K562 (cell line): ENCODE data around the gene MECP2. TPM values are rescaled to one million over a fixed set of nuclear protein-coding genes. Genes with fewer than 3 reads are reported as not detected.

Source experiments
- ATAC-seq: fragments of 200-7000 bp; cut with Tn5 transposase; 3 replicates; pipeline ENCODE4 v1.9.1; 2020; ENCODE audit warnings: moderate library complexity
- BruUV-seq: library from RNA; stranded (reverse); fragments of 400-500 nt; replicated peaks from 2 replicates; lab custom pipeline; 2021; lab: Mats Ljungman, UMichigan
- CTCF ChIA-PET: fragments of 300-600 bp; formaldehyde crosslinking; extraction: SDS; loops from one replicate; lab custom pipeline; 2021; ENCODE audit warnings: low intra/inter-chr PET ratio; lab: Yijun Ruan, JAX
- POLR2A ChIA-PET: fragments of 300-600, 350-650 bp; sonication (Branson Sonifier 250); formaldehyde crosslinking; extraction: SDS; loops from one replicate; lab custom pipeline; 2021; ENCODE audit warnings: antibody characterized with exemption, inconsistent platforms; lab: Yijun Ruan, JAX
- DNase-seq, 4 experiments: peaks; one replicate each; pipeline versions ENCODE4 v3.0.0 to v3.0.0-alpha.2; 2011 to 2018; ENCODE audit warnings: low spot score in 3 of 4, mixed read lengths in 3 of 4; ENCODE audit errors: extremely low read depth in 1 of 4
- FAIRE-seq: peaks from 2 replicates; lab custom pipeline; 2011; peaks lifted over from hg19 to GRCh38; lab: Jason Lieb, UNC
- H2AFZ ChIP-seq: 2 replicates; pipeline ENCODE4 v1.6.0; 2011; ENCODE audit warnings: low read depth, low read length, control low read depth, inconsistent platforms
- H3K27ac ChIP-seq: fragments of 200-600 bp; 3 replicates; pipeline ENCODE4 v1.8.0; 2011; ENCODE audit warnings: low read depth, mild to moderate bottlenecking, control low read depth, inconsistent platforms, low read length, moderate library complexity, mixed read lengths; ENCODE audit errors: extremely low read depth
- H3K27me3 ChIP-seq, 2 experiments: fragments of 300-600 bp in 1 of 2; 2 replicates in 1 of 2; 3 replicates in 1 of 2; pipeline versions ENCODE4 v1.6.0 to v1.8.0; 2011; ENCODE audit warnings: inconsistent platforms in 2 of 2, low read length in 2 of 2, mild to moderate bottlenecking in 1 of 2, mixed read lengths in 1 of 2, moderate library complexity in 1 of 2; ENCODE audit not compliant: control insufficient read depth in 2 of 2, insufficient read depth in 2 of 2
- H3K36me3 ChIP-seq: fragments of 300-600 bp; 3 replicates; pipeline ENCODE4 v1.8.0; 2011; ENCODE audit warnings: mild to moderate bottlenecking, low read length, inconsistent platforms; ENCODE audit not compliant: control insufficient read depth, insufficient read depth
- H3K4me1 ChIP-seq, 2 experiments: fragments of 200-600 bp in 1 of 2; replicated peaks in 1 of 2; 2 replicates in 1 of 2; 3 replicates in 1 of 2; pipeline versions ENCODE4 v1.5.1 to v1.8.0; 2011; ENCODE audit warnings: inconsistent platforms in 2 of 2, low read length in 2 of 2, mild to moderate bottlenecking in 1 of 2, mixed read lengths in 1 of 2, moderate library complexity in 1 of 2; ENCODE audit not compliant: control insufficient read depth in 2 of 2, insufficient read depth in 2 of 2
- H3K4me2 ChIP-seq: 2 replicates; pipeline ENCODE4 v1.6.1; 2011; ENCODE audit warnings: low read length, control low read depth, inconsistent platforms, mixed read lengths; ENCODE audit not compliant: insufficient read depth
- H3K4me3 ChIP-seq: fragments of 200-600 bp; sonication (generic), shearing (Covaris generic); 2 replicates; pipeline ENCODE4 v1.5.1; 2016; ENCODE audit warnings: control low read depth, inconsistent platforms
- H3K79me2 ChIP-seq: fragments of 200-600 bp; 3 replicates; pipeline ENCODE4 v1.8.0; 2011; ENCODE audit warnings: low read length, inconsistent platforms; ENCODE audit not compliant: control insufficient read depth, insufficient read depth
- H3K9ac ChIP-seq, 2 experiments: 2 replicates each; pipeline versions ENCODE4 v1.6.0 to v1.6.1; 2011; ENCODE audit warnings: low read depth in 2 of 2, low read length in 2 of 2, control low read depth in 1 of 2, inconsistent platforms in 1 of 2, mild to moderate bottlenecking in 1 of 2, mixed read lengths in 1 of 2; ENCODE audit not compliant: insufficient read depth in 1 of 2
- H3K9me1 ChIP-seq: one replicate; pipeline ENCODE4 v1.6.0; 2011; ENCODE audit warnings: inconsistent platforms, mild to moderate bottlenecking, low read length, moderate library complexity; ENCODE audit not compliant: control insufficient read depth, insufficient read depth
- H3K9me3 ChIP-seq: replicated peaks from 2 replicates; pipeline ENCODE4 v1.5.1; 2011; ENCODE audit warnings: low read depth, low read length, inconsistent platforms; ENCODE audit not compliant: control insufficient read depth, insufficient read depth
- H4K20me1 ChIP-seq: replicated peaks from 2 replicates; pipeline ENCODE4 v1.6.1; 2011; ENCODE audit warnings: low read length, inconsistent platforms, mixed read lengths; ENCODE audit not compliant: control insufficient read depth, insufficient read depth
- BCOR ChIP-seq: fragments of 450-650 bp; IDR thresholded peaks from 2 replicates; pipeline ENCODE4 v1.6.1; 2016
- HBP1 ChIP-seq: fragments of 450-650 bp; formaldehyde crosslinking; IDR thresholded peaks from 2 replicates; pipeline ENCODE4 v1.4.0; 2022; ENCODE audit warnings: missing genetic modification characterization
- MEF2D ChIP-seq: conservative IDR thresholded peaks from 2 replicates; pipeline ENCODE4 v1.6.1; 2016; ENCODE audit warnings: low read depth, missing genetic modification characterization, missing compliant biosample characterization
- NFRKB ChIP-seq: fragments of 450-650 bp; IDR thresholded peaks from 2 replicates; pipeline ENCODE4 v1.6.1; 2016; ENCODE audit warnings: low read depth
- PRPF4 ChIP-seq: fragments of 200-400 bp; formaldehyde crosslinking; IDR thresholded peaks from one replicate; pipeline ENCODE4 v1.6.1; 2017; ENCODE audit warnings: low read length, low read depth, mild to moderate bottlenecking; ENCODE audit not compliant: insufficient read depth, poor library complexity, severe bottlenecking
- SMARCA5 ChIP-seq: fragments of 450-650 bp; IDR thresholded peaks from 2 replicates; pipeline ENCODE4 v1.6.1; 2016
- WGBS: fragments of 100-300 bp; shearing (Covaris generic); methylation state at CpG from one replicate; pipeline ENCODE4 v1.1.6; 2016; ENCODE audit warnings: low coverage, mixed read lengths; ENCODE audit not compliant: insufficient coverage; ENCODE audit errors: missing lambda C conversion rate; 5-methylcytosine and 5-hydroxymethylcytosine counted together
- in situ Hi-C: fragments of 300-500 bp; cut with MboI; formaldehyde crosslinking; loops from 4 replicates; pipeline ENCODE4 v1.15.0; 2018; ENCODE audit warnings: inconsistent platforms, mixed read lengths
- intact Hi-C: fragments of 100-400 bp; cut with micrococcal nuclease; formaldehyde crosslinking; loops from 2 replicates; pipeline ENCODE4 v1.14.2; 2022
- polyA plus RNA-seq, 8 experiments: library from polyadenylated mRNA; depleted of rRNA in 4 of 8; stranded (reverse) in 5 of 8; unstranded in 3 of 8; fragments of >200 nt; fragmentation: Nextera tagmentation in 2 of 8; fragmentation: Illumina TruSeq in 1 of 8; extraction: Ambion mirVana in 2 of 8; extraction: Trizol in 1 of 8; gene quantifications; 2 replicates each; pipeline versions ENCODE4 v1.2.1 to v1.2.3, GENCODE V29; 2011 to 2014; ENCODE audit warnings: inconsistent platforms in 1 of 8, missing spikeins in 1 of 8
- total RNA-seq, 7 experiments: library from RNA; depleted of rRNA in 6 of 7; stranded (reverse); fragments of >200 nt in 6 of 7; fragmentation: Illumina TruSeq in 2 of 7; extraction: Trizol in 2 of 7; gene quantifications; 2 replicates each; pipeline versions ENCODE4 v1.2.1 to v1.2.3, GENCODE V29; 2011 to 2021; ENCODE audit warnings: low replicate concordance in 1 of 7
- TF ChIP-seq, protein P1 (sequence below): sonication (generic); formaldehyde crosslinking; IDR thresholded peaks from 2 replicates; pipeline ENCODE4 v1.8.1; 2023; ENCODE audit warnings: mild to moderate bottlenecking, missing genetic modification reagents
- TF ChIP-seq, protein P2 (sequence below): fragments of 250-450 bp; sonication (Bioruptor Pico); IDR thresholded peaks from 2 replicates; pipeline ENCODE4 v1.5.0; 2021; ENCODE audit warnings: mild to moderate bottlenecking, moderate library complexity
- TF ChIP-seq, protein P3 (sequence below): sonication (generic); formaldehyde crosslinking; IDR thresholded peaks from 2 replicates; pipeline ENCODE4 v1.8.0; 2022; ENCODE audit warnings: mild to moderate bottlenecking, missing genetic modification reagents

Gene MECP2
- total and polyA plus RNA-seq, 9 of the 15 experiments (the other 6 are each of a cell fraction or from before 2014, with no cell fraction given) = 2.1 to 50.9 (median 30.5) TPM

DNA sequence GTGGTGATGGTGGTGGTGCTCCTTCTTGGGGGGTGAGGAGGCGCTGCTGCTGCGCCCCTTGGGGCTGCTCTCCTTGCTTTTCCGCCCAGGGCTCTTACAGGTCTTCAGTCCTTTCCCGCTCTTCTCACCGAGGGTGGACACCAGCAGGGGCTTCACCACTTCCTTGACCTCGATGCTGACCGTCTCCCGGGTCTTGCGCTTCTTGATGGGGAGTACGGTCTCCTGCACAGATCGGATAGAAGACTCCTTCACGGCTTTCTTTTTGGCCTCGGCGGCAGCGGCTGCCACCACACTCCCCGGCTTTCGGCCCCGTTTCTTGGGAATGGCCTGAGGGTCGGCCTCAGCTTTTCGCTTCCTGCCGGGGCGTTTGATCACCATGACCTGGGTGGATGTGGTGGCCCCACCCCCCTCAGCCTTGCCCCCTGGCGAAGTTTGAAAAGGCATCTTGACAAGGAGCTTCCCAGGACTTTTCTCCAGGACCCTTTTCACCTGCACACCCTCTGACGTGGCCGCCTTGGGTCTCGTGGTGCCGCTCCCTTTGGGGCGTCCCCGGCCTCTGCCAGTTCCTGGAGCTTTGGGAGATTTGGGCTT lies 66.7 kb downstream of the MECP2 start:
- H3K4me3 ChIP-seq = no peak overlapping the region
- H3K9ac ChIP-seq = no peak overlapping the region
- ChIA-PET POLR2A (no interaction called here), CTCF (no interaction called here)
- WGBS = 94% methylated on average over 3 of the region's 29 CpGs
- no peak overlapping the region for H3K4me2 ChIP-seq
- no peak for FAIRE-seq
- in situ Hi-C loops (no loop called here), intact Hi-C loops (no loop called here)
- H3K9me1 ChIP-seq = no peaks in the 10 kb centered on the region
- TF ChIP-seq MEF2D (tag) = no peak
- TF ChIP-seq, protein P1, sequence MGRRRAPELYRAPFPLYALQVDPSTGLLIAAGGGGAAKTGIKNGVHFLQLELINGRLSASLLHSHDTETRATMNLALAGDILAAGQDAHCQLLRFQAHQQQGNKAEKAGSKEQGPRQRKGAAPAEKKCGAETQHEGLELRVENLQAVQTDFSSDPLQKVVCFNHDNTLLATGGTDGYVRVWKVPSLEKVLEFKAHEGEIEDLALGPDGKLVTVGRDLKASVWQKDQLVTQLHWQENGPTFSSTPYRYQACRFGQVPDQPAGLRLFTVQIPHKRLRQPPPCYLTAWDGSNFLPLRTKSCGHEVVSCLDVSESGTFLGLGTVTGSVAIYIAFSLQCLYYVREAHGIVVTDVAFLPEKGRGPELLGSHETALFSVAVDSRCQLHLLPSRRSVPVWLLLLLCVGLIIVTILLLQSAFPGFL (CRISPR knock-in tag) = no peak
- no peak for TF ChIP-seq SMARCA5
- TF ChIP-seq HBP1 (CRISPR knock-in tag) = no peak
- no peak for TF ChIP-seq BCOR
- TF ChIP-seq, protein P2, sequence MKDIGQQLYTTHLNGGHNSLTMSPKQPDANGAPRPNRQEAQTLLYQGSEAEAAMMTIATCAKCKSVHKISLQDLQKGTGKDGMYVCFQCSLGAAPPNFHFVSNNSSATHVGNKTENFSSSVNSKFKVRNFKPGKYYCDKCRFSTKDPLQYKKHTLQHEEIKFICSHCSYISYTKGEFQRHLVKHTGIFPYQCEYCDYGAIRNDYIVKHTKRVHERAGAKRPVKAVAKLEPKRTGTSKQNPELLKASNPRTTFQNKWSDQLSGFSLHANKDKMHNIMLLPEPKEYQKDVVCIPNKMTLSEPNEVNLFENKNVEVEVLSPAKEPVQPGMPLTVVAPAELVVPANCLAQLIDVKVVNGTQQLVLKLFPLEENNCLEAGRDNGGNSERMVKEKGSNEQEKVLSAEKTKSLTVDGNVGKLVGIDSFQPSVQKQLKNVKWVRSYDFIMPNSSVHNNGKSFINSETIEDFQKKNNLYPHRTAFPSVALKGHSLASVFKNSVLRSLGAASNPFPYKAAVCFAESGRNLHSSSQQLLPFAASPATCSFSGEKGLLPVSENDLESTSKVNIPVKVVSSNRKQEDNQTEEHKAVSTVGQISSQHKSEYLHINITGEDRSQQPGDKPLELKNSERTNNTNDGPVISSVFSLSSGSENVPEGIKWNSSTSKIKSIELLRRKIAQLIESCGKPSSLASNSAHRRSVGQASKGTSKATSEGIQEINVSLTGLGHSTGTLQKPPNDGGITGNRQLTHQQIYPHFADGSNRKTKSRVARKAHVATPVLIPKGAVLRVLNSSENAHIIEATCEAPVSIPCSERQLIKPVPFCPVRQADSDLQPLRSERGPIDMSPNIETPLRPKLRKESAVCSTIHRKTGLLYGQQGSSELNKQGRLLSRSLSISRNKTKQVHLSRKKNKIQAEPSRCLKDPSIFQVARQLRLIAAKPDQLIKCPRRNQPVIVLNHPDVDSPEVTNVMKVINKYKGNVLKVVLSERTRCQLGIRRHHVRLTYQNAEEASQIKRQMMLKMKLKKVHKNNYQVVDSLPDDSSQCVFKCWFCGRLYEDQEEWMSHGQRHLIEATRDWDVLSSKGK (CRISPR knock-in tag) = no peak
- TF ChIP-seq, protein P3, sequence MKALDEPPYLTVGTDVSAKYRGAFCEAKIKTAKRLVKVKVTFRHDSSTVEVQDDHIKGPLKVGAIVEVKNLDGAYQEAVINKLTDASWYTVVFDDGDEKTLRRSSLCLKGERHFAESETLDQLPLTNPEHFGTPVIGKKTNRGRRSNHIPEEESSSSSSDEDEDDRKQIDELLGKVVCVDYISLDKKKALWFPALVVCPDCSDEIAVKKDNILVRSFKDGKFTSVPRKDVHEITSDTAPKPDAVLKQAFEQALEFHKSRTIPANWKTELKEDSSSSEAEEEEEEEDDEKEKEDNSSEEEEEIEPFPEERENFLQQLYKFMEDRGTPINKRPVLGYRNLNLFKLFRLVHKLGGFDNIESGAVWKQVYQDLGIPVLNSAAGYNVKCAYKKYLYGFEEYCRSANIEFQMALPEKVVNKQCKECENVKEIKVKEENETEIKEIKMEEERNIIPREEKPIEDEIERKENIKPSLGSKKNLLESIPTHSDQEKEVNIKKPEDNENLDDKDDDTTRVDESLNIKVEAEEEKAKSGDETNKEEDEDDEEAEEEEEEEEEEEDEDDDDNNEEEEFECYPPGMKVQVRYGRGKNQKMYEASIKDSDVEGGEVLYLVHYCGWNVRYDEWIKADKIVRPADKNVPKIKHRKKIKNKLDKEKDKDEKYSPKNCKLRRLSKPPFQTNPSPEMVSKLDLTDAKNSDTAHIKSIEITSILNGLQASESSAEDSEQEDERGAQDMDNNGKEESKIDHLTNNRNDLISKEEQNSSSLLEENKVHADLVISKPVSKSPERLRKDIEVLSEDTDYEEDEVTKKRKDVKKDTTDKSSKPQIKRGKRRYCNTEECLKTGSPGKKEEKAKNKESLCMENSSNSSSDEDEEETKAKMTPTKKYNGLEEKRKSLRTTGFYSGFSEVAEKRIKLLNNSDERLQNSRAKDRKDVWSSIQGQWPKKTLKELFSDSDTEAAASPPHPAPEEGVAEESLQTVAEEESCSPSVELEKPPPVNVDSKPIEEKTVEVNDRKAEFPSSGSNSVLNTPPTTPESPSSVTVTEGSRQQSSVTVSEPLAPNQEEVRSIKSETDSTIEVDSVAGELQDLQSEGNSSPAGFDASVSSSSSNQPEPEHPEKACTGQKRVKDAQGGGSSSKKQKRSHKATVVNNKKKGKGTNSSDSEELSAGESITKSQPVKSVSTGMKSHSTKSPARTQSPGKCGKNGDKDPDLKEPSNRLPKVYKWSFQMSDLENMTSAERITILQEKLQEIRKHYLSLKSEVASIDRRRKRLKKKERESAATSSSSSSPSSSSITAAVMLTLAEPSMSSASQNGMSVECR (CRISPR knock-in tag) = no peak
- TF ChIP-seq NFRKB = no peak
- TF ChIP-seq PRPF4 = no peak
- no peak overlapping the region for H2AFZ ChIP-seq
- no peaks in the 10 kb centered on the region; a peak in 1 of 5 replicates for H3K4me1 ChIP-seq
- peaks cover 89% of the 10 kb centered on the region; the same call in 2 of the 3 replicates for H3K36me3 ChIP-seq
- no peaks in the 10 kb centered on the region for H3K9me3 ChIP-seq
- DNase-seq = no peak
- BruUV-seq = TSS peak; percentile 34
- no peaks in the 10 kb centered on the region for H3K27me3 ChIP-seq
- H3K27ac ChIP-seq = no peak overlapping the region
- ATAC-seq = no peak
- H4K20me1 ChIP-seq = no peaks in the 10 kb centered on the region
- H3K79me2 ChIP-seq = peaks cover 18% of the 10 kb centered on the region; the same call in 2 of the 3 replicates
